IPS-15b (cell line): ENCODE results near the gene FMN2.
"Not testable (repeated sequence)": the region's sequence is repeated elsewhere in the genome, so short reads cannot be mapped to it uniquely, and the experiment has no call there.

Experiments
- H3K27me3 ChIP-seq: one replicate; pipeline ENCODE4 v1.6.1; 2013; ENCODE audit warnings: low read length; ENCODE audit not compliant: control insufficient read depth, insufficient read depth
- H3K36me3 ChIP-seq: one replicate; pipeline ENCODE4 v1.6.1; 2013; ENCODE audit warnings: low read length; ENCODE audit not compliant: control insufficient read depth, insufficient read depth
- H3K4me1 ChIP-seq: one replicate; pipeline ENCODE4 v1.6.1; 2013; ENCODE audit warnings: mild to moderate bottlenecking, low read length; ENCODE audit not compliant: control insufficient read depth, insufficient read depth
- H3K4me3 ChIP-seq: one replicate; pipeline ENCODE4 v1.5.1; 2013; ENCODE audit warnings: low read depth, low read length
- H3K9ac ChIP-seq: one replicate; pipeline ENCODE4 v1.6.1; 2013; ENCODE audit warnings: low read depth, mild to moderate bottlenecking, low read length
- H3K9me3 ChIP-seq: one replicate; pipeline ENCODE4 v1.6.1; 2013; ENCODE audit warnings: mild to moderate bottlenecking, low read length; ENCODE audit not compliant: control insufficient read depth, insufficient read depth

Gene FMN2

DNA sequence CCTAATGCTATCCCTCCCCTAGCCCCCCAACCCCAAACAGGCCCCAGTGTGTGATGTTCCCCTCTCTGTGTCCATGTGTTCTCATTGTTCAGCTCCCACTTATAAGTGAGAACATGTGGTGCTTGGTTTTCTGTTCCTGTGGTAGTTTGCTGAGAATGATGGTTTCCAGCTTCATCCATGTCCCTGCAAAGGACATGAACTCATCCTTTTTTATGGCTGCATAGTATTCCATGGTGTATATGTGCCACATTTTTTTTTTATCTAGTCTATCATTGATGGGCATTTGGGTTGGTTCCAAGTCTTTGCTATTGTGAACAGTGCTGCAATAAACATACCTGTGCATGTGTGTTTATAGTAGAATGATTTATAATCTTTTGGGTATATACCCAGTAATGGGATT is 183.5 kb downstream of the FMN2 start:
- not testable (repeated sequence) for H3K27me3 ChIP-seq, H3K9me3 ChIP-seq, H3K9ac ChIP-seq, H3K36me3 ChIP-seq, H3K4me1 ChIP-seq, H3K4me3 ChIP-seq

DNA sequence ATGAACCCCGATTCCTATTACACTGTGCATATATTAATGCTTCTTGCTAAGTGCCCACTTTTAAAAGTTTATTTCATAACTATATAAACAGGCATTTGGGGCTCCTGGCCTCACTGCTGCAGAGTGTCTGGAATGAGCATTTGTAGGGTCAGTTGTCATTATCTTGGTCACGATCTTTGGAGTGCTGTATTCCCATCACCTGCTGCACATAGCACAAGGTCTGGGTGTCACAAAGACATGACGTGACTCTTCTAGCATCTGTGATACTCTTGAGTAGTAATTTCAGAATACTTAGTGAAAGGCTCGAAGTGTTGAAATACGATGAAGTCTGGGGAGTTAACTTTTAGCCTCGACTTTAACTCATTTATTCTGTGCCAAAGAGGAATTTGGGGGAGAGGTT is 186.4 kb downstream of the FMN2 start:
- Histone ChIP-seq H3K4me3 (no peak overlapping the region), H3K4me1 (no peaks in the 10 kb centered on the region), H3K9ac (no peak overlapping the region), H3K27me3 (no peaks in the 10 kb centered on the region), H3K36me3 (no peaks in the 10 kb centered on the region), H3K9me3 (no peaks in the 10 kb centered on the region)

DNA sequence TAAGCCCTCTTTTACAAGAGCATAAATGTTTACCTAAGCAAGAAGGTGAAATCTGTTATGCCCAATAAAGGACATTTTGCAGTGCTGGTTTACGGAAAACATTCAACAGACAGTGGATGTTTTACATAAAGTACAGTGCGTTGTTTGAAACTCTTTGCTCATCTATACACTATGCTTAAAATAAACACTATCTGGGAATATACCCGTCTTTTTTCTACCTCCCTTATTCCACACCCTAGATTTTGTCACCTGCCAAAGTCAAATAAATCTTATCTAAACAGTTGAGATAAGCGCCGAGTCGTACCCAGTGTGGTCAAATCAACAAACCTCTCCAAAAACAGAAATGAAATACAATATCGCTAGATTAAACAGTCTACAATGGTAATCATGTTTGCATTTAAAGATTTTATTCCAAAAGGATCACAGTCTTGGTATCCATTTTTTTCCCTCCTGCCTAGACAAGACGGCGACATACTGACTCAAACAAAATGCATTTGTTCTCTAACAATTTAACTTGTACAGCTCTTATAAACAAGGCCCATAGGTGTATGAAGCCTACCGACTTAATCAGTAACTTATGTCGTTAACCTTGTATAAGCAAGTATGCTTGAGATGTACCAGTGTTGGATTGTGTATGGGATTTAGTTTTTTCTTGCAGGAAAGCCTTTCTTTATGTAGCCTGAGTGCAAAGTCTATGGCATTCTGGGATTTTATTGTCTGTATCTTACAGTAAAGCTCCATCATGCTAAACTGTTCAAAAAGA is 189.1 kb downstream of the FMN2 start:
- no peaks in the 10 kb centered on the region for H3K9me3 ChIP-seq
- H3K27me3 ChIP-seq: no peaks in the 10 kb centered on the region
- no peak overlapping the region for H3K9ac ChIP-seq
- H3K4me1 ChIP-seq: no peaks in the 10 kb centered on the region
- no peaks in the 10 kb centered on the region for H3K36me3 ChIP-seq
- no peak overlapping the region for H3K4me3 ChIP-seq

DNA sequence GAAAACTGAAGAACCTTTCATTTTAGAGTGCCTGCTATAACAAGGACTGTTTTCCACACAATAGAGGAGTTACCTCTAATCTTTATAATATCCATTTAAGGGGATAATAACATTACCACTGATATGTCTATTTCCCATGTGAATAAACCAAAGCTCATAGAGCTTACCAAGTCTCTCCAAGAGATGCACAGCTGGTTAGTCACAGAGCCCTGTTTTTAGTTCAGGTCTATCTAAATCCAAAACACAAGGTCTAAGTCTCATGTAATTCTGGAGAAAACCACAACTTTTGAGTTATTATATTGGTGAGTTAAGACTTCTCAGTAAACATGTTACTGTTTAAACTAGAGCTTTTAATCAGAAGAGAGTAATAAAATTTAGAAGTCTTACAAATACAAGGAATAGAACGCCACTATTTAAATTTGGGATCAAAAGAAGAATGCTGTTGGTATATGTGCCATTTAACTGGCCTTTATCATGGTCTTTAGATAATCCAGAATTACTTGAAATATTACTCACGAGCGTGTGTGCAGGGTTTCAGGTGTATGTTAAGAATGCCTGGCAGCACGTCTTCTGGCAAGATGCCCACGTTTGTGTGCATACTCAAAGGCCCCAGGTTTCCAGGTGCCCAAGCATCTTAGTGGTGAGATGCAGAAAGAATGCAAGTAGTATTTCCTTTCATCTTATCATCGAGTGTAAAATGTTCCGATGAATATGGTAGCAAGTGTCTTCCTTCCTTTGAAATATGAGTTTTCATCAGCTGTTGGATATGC is 190.6 kb downstream of the FMN2 start:
- Histone ChIP-seq H3K9me3 (no peaks in the 10 kb centered on the region), H3K4me1 (no peaks in the 10 kb centered on the region), H3K36me3 (no peaks in the 10 kb centered on the region), H3K27me3 (no peaks in the 10 kb centered on the region), H3K4me3 (no peak overlapping the region), H3K9ac (no peak overlapping the region)

DNA sequence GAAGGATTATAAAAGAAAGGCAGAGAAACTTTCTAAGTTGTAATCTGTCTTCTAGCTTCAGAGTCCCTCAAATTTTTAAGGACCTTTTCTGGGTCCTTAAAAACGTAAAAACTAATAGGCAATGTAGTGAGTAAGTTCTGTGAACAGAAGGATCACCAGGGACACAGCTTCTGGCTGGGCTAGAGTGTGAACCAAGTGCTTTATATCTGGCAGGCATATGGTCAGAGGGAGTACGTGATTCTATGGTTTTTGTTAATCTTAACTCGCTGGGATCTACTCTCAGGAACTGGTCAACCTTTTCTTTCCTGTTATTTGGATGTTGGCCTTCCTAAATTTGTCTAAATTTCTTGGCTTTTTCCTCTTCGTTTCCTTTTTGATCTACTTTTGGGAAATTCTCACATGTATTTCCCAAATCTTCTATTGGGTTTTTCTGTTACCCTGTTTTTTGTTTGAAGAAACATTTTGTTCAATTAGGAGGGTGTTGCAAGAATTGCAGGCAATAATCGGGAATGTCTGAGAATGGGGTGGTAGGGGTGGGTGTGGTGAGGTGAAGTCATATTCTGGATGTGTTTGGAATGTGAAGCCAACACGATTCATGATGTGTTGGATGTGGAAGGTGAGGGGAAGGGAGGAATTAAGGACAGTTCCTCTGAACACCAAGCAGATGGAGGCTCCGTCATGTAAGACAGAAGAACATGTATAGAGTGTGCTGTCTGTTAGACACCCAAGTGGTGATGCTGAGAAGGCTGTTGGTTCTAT is 193.2 kb downstream of the FMN2 start:
- H3K9me3 ChIP-seq: no peaks in the 10 kb centered on the region
- H3K36me3 ChIP-seq: no peaks in the 10 kb centered on the region
- H3K9ac ChIP-seq: no peak overlapping the region
- H3K27me3 ChIP-seq: no peaks in the 10 kb centered on the region
- H3K4me1 ChIP-seq: no peaks in the 10 kb centered on the region
- no peak overlapping the region for H3K4me3 ChIP-seq

DNA sequence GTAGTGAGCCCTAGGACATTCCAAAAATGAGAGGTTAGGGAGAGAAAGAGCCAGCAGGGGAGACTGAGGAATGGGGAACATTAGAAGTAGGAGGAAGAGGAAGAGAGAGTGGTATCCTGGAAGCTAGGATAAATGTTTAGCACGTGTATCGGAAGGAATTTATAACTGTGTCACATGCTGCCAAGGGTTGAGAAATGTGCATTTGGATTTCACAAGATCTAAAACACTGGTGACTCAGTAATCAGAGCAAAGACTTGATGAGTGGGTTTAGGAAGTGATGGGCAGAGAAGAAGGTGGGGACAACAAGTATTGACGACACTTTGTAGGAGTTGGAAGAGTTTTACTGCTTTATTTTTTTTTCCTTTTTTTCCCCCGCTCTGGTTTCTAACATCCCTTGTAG is 193.9 kb downstream of the FMN2 start:
- Histone ChIP-seq H3K4me3 (no peak overlapping the region), H3K27me3 (no peaks in the 10 kb centered on the region), H3K36me3 (no peaks in the 10 kb centered on the region), H3K4me1 (no peaks in the 10 kb centered on the region), H3K9ac (no peak overlapping the region), H3K9me3 (no peaks in the 10 kb centered on the region)

DNA sequence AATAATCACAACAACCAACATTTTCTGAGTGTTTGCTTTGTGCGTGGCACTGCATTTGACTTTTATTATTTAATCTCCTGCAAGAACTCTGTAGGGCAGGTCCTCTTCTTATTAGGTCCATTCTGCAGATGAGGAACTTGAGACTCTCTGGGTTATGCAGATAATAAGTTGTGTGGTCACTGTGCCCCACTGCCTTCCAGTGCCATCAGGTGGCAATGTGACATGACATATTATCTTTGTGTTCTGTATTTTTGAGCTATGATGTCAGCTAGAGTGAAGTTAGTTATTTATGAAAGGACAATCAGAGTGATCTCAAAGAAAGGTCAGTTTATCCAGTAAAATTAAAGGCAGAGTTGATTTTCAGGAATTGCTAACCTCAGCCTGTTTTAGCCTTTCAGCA is 196.0 kb downstream of the FMN2 start:
- Histone ChIP-seq H3K9me3 (no peaks in the 10 kb centered on the region), H3K27me3 (no peaks in the 10 kb centered on the region), H3K4me1 (peaks cover 3% of the 10 kb centered on the region), H3K4me3 (no peak overlapping the region), H3K9ac (no peak overlapping the region), H3K36me3 (no peaks in the 10 kb centered on the region)

DNA sequence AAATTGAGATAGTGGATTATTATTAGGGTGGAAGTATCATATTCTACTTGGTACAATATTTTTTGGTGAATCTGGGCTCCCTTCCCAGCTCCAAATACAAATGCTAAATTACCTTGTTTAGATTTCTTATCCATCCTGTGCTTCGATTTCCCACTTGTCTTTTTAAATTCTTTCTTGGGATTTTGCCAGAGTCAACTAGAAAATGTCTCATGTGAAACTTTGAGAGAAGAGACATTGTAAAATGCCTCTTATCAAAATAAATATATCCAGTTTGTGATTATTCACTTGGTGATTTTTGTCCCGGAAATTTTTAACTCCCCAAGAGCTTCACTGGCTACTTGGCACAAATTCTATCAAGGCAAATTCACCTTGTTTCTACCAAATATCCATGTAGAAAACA is 202.0 kb downstream of the FMN2 start:
- H3K4me1 ChIP-seq: peaks cover 3% of the 10 kb centered on the region
- H3K9me3 ChIP-seq: no peaks in the 10 kb centered on the region
- no peak overlapping the region for H3K4me3 ChIP-seq
- no peaks in the 10 kb centered on the region for H3K27me3 ChIP-seq
- no peaks in the 10 kb centered on the region for H3K36me3 ChIP-seq
- H3K9ac ChIP-seq: no peak overlapping the region

DNA sequence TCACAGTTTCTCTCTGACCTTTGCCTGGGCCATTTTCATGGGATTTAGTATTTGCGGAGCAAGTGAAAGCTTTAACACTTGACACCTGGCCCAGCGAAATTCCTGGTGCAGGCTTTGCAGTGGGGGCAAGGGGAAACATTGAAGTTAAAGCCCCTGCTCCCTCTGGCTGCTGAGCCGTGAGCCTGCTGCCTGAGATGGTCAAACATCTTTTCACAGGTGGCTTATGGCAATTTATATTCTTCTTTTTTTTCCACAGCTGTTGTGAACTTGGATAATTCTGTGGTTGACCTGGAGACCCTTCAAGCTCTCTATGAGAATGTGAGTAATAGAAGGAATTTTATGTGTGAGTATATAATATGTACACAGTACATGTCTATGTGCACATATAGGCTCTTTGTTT is 202.9 kb downstream of the FMN2 start:
- Histone ChIP-seq H3K4me3 (no peak overlapping the region), H3K9me3 (no peaks in the 10 kb centered on the region), H3K27me3 (no peaks in the 10 kb centered on the region), H3K4me1 (peaks cover 3% of the 10 kb centered on the region), H3K9ac (no peak overlapping the region), H3K36me3 (no peaks in the 10 kb centered on the region)

DNA sequence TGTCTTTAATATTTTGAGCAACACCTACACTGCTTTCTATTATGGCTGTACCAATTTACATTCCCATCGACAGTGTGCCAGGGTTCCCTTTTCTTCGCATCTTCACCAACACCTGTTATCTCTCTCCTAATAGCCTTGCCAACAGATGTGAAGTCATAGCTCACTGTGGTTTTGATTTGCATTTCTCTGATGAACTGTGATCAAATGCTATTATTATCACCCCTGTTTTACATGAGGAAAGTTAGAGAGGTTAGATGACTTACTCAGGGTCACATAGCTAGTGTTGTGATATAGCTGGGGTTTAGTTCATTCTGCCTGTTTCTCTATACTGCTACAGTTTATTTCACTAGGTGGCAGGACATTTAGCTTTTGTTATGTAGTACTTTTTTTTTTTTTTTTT is 204.1 kb downstream of the FMN2 start:
- Histone ChIP-seq H3K9ac (no peak overlapping the region), H3K36me3 (no peaks in the 10 kb centered on the region), H3K4me3 (no peak overlapping the region), H3K4me1 (peaks cover 3% of the 10 kb centered on the region), H3K9me3 (no peaks in the 10 kb centered on the region), H3K27me3 (no peaks in the 10 kb centered on the region)

DNA sequence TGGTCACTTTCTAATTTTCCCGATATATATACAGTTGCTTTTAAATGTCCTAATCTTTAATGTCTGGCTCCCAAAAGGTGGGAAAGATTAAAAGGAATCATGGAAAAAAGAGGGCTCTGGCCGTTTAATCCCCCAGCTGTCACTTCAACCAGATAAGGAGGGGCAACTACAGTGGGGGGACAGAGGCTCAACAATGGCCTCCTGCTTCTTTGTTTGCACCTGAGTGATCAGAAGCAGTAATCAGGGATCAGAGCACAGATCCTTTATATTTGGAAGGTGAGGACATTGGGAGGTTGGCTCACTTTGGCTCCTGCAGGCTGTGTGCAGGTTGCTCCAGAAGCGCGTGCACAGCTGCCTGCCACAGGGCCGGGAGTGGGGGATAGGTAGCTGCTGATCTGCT is 212.8 kb downstream of the FMN2 start:
- H3K9me3 ChIP-seq: no peaks in the 10 kb centered on the region
- no peak overlapping the region for H3K4me3 ChIP-seq
- no peaks in the 10 kb centered on the region for H3K4me1 ChIP-seq
- H3K36me3 ChIP-seq: no peaks in the 10 kb centered on the region
- H3K27me3 ChIP-seq: no peaks in the 10 kb centered on the region
- no peak overlapping the region for H3K9ac ChIP-seq

DNA sequence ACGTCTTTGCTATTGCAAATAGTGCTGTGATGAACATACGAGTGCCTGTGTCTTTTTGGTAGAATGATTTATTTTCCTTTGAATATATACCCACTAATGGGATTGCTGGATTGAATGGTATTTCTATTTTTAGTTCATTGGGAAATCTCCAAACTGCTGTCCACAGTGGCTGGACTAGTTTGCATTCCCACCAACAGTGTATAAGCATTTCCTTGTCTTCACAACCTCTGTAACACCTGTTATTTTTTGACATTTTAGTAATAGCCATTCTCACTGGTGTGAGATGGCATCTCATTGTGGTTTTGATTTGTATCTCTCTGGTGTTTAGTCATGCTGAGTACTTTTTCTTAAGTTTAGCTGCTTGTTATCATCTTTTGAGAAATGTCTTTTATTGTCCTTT is 215.0 kb downstream of the FMN2 start:
- H3K9me3 ChIP-seq: no peaks in the 10 kb centered on the region
- H3K27me3 ChIP-seq: no peaks in the 10 kb centered on the region
- no peak overlapping the region for H3K4me3 ChIP-seq
- no peak overlapping the region for H3K9ac ChIP-seq
- H3K36me3 ChIP-seq: no peaks in the 10 kb centered on the region
- H3K4me1 ChIP-seq: no peaks in the 10 kb centered on the region
